GM19467 (cell line): ENCODE measurements around the gene SORCS2.
"Not testable (repeated sequence)": the region's sequence is repeated elsewhere in the genome, so short reads cannot be mapped to it uniquely, and the experiment has no call there.

ENCODE experiments used
- ATAC-seq: cut with Tn5 transposase; IDR thresholded peaks from one replicate; pipeline ENCODE4 v1.9.1; 2021; ENCODE audit warnings: mild to moderate bottlenecking, moderate library complexity; ENCODE audit not compliant: unreplicated experiment

SORCS2 gene

GRCh38 chr4:7198440-7199128, 6.2 kb downstream of the SORCS2 start:
- ATAC-seq: no peak

GRCh38 chr4:7199129-7199725, 6.9 kb downstream of the SORCS2 start:
- no peak for ATAC-seq

GRCh38 chr4:7199771-7200441, 7.6 kb downstream of the SORCS2 start:
- no peak for ATAC-seq

- no peak for ATAC-seq
Observed at GRCh38 chr4:7200801-7201200, 8.5 kb downstream of the SORCS2 start.

GRCh38 chr4:7201420-7202305, 9.3 kb downstream of the SORCS2 start:
- ATAC-seq: no peak

- ATAC-seq: no peak
Observed at GRCh38 chr4:7202411-7202810, 10.1 kb downstream of the SORCS2 start.

GRCh38 chr4:7204656-7205387, 12.5 kb downstream of the SORCS2 start:
- ATAC-seq: no peak

- no peak for ATAC-seq
Observed at GRCh38 chr4:7206385-7206784, 14.0 kb downstream of the SORCS2 start.

- no peak for ATAC-seq
Observed at GRCh38 chr4:7206911-7207567, 14.7 kb downstream of the SORCS2 start.

- no peak for ATAC-seq
Observed at GRCh38 chr4:7207628-7208231, 15.4 kb downstream of the SORCS2 start.

GRCh38 chr4:7208509-7209451, 16.4 kb downstream of the SORCS2 start:
- no peak for ATAC-seq

- no peak for ATAC-seq
Observed at GRCh38 chr4:7209699-7210098, 17.4 kb downstream of the SORCS2 start.

GRCh38 chr4:7210824-7211223, 18.5 kb downstream of the SORCS2 start:
- no peak for ATAC-seq

- ATAC-seq: no peak
Observed at GRCh38 chr4:7212101-7212674, 19.9 kb downstream of the SORCS2 start.

GRCh38 chr4:7212921-7213320, 20.6 kb downstream of the SORCS2 start:
- ATAC-seq: no peak

GRCh38 chr4:7213807-7214206, 21.5 kb downstream of the SORCS2 start:
- ATAC-seq: no peak

GRCh38 chr4:7214359-7214758, 22.0 kb downstream of the SORCS2 start:
- ATAC-seq: no peak

- not testable (repeated sequence) for ATAC-seq
Observed at GRCh38 chr4:7215187-7215586, 22.8 kb downstream of the SORCS2 start.
